Keratinocyte (primary cell): ENCODE measurements around the gene TMTC2.

ENCODE experiments used
- EZH2 ChIP-seq: IDR thresholded peaks from one replicate; pipeline ENCODE4 v1.6.1; 2012; ENCODE audit warnings: inconsistent platforms, mild to moderate bottlenecking, low read length, moderate library complexity
- TF ChIP-seq, protein P1 (sequence below), 3 experiments: IDR thresholded peaks in 1 of 3; conservative IDR thresholded peaks in 1 of 3; optimal IDR thresholded peaks in 1 of 3; 2 replicates in 2 of 3; 3 replicates in 1 of 3; pipeline versions ENCODE3 to v1.5.1; 2011; ENCODE audit warnings: low read length in 3 of 3, mild to moderate bottlenecking in 3 of 3, moderate library complexity in 2 of 3, control low read depth in 1 of 3, inconsistent platforms in 1 of 3; ENCODE audit not compliant: insufficient read depth in 2 of 3; ENCODE audit errors: extremely low read depth in 1 of 3

DNA sequence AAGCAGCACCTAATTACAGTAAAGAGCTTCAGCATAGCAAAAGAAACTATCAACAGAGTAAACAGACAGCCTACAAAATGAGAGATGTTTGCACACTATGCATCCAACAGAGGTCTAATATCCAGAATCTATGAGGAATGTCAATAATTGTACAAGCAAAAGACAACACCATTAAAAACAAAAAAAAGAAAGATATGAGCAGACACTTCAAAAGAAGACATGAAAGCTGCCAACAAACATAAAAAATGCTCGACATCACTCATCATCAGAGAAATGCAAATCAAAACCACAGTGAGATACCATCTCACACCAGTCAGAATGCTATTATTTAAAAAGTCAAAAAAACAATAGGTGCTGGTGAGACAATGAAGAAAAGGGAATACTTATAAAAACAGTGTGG, 273.1 kb downstream of the TMTC2 start:
- TF ChIP-seq, protein P1, sequence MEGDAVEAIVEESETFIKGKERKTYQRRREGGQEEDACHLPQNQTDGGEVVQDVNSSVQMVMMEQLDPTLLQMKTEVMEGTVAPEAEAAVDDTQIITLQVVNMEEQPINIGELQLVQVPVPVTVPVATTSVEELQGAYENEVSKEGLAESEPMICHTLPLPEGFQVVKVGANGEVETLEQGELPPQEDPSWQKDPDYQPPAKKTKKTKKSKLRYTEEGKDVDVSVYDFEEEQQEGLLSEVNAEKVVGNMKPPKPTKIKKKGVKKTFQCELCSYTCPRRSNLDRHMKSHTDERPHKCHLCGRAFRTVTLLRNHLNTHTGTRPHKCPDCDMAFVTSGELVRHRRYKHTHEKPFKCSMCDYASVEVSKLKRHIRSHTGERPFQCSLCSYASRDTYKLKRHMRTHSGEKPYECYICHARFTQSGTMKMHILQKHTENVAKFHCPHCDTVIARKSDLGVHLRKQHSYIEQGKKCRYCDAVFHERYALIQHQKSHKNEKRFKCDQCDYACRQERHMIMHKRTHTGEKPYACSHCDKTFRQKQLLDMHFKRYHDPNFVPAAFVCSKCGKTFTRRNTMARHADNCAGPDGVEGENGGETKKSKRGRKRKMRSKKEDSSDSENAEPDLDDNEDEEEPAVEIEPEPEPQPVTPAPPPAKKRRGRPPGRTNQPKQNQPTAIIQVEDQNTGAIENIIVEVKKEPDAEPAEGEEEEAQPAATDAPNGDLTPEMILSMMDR (optimal IDR thresholded peaks at IDR 0.05 in 1 of 3, IDR thresholded peaks at IDR 0.05 in 1 of 3, conservative IDR thresholded peaks at IDR 0.05 in 1 of 3; ENCODE audit: extremely low read depth in 1 of 3, insufficient read depth in 2 of 3, low read length in 3 of 3): no peak
- no peak for TF ChIP-seq EZH2
